ENCODE results near the gene CHGA.

Gene CHGA

GRCh38 chr14:92890830-92891588 is 31.9 kb upstream of the CHGA start:
- no peak overlapping the region for H3K4me3 ChIP-seq (ENCODE audit: low read depth, low read length)
- ChIA-PET CTCF (no interaction called here), POLR2A (no interaction called here)
- DNase-seq (ENCODE audit: low read depth, low spot score): no peak
- TF ChIP-seq CTCF (IDR thresholded peaks at IDR 0.05; ENCODE audit: insufficient read depth, low read length, missing control alignments): no peak

GRCh38 chr14:92892589-92892988 is 30.4 kb upstream of the CHGA start:
- H3K4me3 ChIP-seq (ENCODE audit: low read depth, low read length): no peak overlapping the region
- POLR2A ChIA-PET: no interaction called here
- no peak for DNase-seq (ENCODE audit: low read depth, low spot score)
- TF ChIP-seq CTCF (IDR thresholded peaks at IDR 0.05; ENCODE audit: insufficient read depth, low read length, missing control alignments): no peak
- CTCF ChIA-PET: no interaction called here

GRCh38 chr14:92895352-92895878 is 27.5 kb upstream of the CHGA start:
- ChIA-PET CTCF (no interaction called here), POLR2A (no interaction called here)
- H3K4me3 ChIP-seq (ENCODE audit: low read depth, low read length): no peak overlapping the region
- no peak for DNase-seq (ENCODE audit: low read depth, low spot score)
- TF ChIP-seq CTCF (IDR thresholded peaks at IDR 0.05; ENCODE audit: insufficient read depth, low read length, missing control alignments): no peak

GRCh38 chr14:92897922-92898565 is 24.9 kb upstream of the CHGA start:
- H3K4me3 ChIP-seq (ENCODE audit: low read depth, low read length): no peak overlapping the region
- ChIA-PET CTCF (no interaction called here), POLR2A (no interaction called here)
- no peak for DNase-seq (ENCODE audit: low read depth, low spot score)
- TF ChIP-seq CTCF (IDR thresholded peaks at IDR 0.05; ENCODE audit: insufficient read depth, low read length, missing control alignments): no peak

GRCh38 chr14:92898566-92899131 is 24.3 kb upstream of the CHGA start:
- ChIA-PET CTCF (no interaction called here), POLR2A (no interaction called here)
- H3K4me3 ChIP-seq (ENCODE audit: low read depth, low read length): no peak overlapping the region
- no peak for TF ChIP-seq CTCF (IDR thresholded peaks at IDR 0.05; ENCODE audit: insufficient read depth, low read length, missing control alignments)
- DNase-seq (ENCODE audit: low read depth, low spot score): no peak

- ChIA-PET POLR2A (no interaction called here), CTCF (no interaction called here)
- H3K4me3 ChIP-seq (ENCODE audit: low read depth, low read length): no peak overlapping the region
- no peak for DNase-seq (ENCODE audit: low read depth, low spot score)
- no peak for TF ChIP-seq CTCF (IDR thresholded peaks at IDR 0.05; ENCODE audit: insufficient read depth, low read length, missing control alignments)
Observed at GRCh38 chr14:92900660-92901059, 22.3 kb upstream of the CHGA start.

Data from AG04449 (cell line).